ENCODE data around the gene ADGRG1.

- TF ChIP-seq POLR2A (IDR thresholded peaks at IDR 0.05) (no peak), CTCF (IDR thresholded peaks at IDR 0.05) (no peak)
Measured at GRCh38 chr16:57677622-57678369, 49.4 kb downstream of the ADGRG1 start.

Measured in transverse colon (tissue), 3 donors.